ENCODE data around the gene PEPD.

The PEPD gene

DNA sequence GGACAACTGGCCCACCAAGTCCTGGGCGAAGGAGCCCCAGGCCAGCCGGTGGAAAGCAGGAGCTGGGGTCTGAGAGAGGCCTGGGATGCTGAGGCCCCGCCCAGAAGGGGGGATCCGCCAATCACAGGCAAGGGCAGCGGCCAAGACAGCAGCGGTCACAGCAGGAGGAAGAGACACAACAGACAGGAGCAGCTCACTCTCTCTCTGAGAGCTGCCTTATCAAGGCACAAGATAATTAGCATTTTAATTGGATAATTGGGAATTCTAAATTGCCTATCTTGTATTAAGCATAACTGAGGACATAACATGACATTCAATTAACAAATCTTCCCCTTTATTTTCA, 101.8 kb downstream of the PEPD start:
- TF ChIP-seq, protein P1, sequence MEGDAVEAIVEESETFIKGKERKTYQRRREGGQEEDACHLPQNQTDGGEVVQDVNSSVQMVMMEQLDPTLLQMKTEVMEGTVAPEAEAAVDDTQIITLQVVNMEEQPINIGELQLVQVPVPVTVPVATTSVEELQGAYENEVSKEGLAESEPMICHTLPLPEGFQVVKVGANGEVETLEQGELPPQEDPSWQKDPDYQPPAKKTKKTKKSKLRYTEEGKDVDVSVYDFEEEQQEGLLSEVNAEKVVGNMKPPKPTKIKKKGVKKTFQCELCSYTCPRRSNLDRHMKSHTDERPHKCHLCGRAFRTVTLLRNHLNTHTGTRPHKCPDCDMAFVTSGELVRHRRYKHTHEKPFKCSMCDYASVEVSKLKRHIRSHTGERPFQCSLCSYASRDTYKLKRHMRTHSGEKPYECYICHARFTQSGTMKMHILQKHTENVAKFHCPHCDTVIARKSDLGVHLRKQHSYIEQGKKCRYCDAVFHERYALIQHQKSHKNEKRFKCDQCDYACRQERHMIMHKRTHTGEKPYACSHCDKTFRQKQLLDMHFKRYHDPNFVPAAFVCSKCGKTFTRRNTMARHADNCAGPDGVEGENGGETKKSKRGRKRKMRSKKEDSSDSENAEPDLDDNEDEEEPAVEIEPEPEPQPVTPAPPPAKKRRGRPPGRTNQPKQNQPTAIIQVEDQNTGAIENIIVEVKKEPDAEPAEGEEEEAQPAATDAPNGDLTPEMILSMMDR (IDR thresholded peaks at IDR 0.05; ENCODE audit: borderline replicate concordance, insufficient read depth, low read depth, low read length): no peak
- no peak overlapping the region for H3K4me3 ChIP-seq (ENCODE audit: low read depth, low read length)

GRCh38 chr19:33418871-33419787, 102.5 kb downstream of the PEPD start:
- no peak overlapping the region for H3K4me3 ChIP-seq (ENCODE audit: low read depth, low read length)
- TF ChIP-seq, protein P1 (IDR thresholded peaks at IDR 0.05; ENCODE audit: borderline replicate concordance, insufficient read depth, low read depth, low read length): no peak

DNA sequence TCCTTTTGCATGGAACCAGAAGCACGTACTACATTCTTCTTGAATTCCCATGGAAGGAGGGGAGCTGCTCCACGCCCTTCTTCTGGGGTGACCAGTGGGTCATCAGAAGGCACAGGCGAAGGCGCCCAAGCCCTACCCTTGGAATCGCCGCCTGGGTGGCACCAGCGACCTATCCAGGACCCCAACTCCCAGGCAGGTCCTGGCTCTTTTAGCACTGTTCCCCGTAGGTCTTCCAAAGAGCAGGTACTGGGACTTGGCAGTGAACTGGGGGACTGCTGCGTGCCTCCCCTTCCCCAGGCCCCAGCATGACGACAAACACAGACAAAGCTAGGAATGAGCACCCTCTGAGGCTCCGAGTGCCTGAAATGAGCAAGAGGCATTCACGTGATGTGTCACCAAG, 103.1 kb downstream of the PEPD start:
- TF ChIP-seq, protein P1 (IDR thresholded peaks at IDR 0.05; ENCODE audit: borderline replicate concordance, insufficient read depth, low read depth, low read length): no peak
- no peak overlapping the region for H3K4me3 ChIP-seq (ENCODE audit: low read depth, low read length)

GRCh38 chr19:33417751-33418150, 103.8 kb downstream of the PEPD start:
- H3K4me3 ChIP-seq (ENCODE audit: low read depth, low read length): no peak overlapping the region
- TF ChIP-seq, protein P1 (IDR thresholded peaks at IDR 0.05; ENCODE audit: borderline replicate concordance, insufficient read depth, low read depth, low read length): no peak

DNA sequence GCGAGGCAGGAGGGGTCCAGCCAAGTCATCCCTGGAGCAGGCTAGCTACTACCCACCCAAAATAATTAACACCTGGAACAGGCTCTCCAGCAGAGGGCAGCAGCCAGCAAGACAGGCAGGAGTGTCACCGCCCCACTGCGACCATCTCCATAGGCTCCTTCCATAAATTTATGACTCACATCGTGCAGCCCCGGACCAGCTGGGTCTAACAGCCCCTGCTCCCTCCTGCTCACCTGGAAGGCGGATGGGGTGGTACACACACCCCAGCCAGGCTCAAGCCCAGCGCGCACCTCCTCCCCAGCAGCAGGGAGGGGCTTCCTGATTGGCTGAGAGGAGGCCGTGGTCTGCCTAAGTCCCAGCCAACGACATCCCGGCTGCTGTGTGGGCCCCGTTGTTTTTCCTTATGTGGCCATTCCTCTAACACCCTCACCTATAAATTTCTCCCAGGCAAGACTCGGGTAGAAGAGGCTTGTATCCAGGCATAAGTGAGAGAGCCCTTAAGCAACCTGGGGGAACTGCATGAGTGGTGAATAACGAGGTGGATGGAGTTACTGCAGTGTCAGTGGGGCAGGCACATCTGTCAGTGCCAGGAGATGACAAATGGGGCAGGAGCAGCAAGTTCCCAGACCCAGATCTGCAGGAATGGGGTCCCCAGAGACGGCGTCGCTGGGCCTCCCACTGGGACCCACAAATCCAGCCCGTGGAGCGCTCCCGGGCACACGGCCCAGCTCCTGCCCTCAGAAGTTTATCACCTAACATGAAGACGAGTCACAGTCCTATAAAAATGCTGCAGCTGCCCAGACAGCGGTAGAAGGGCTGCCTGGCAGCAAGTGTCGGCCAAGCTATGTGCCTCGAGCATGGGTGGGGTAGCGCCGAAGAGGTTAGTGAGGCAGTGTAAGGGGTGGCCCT, 105.0 kb downstream of the PEPD start:
- no peak overlapping the region for H3K4me3 ChIP-seq (ENCODE audit: low read depth, low read length)

DNA sequence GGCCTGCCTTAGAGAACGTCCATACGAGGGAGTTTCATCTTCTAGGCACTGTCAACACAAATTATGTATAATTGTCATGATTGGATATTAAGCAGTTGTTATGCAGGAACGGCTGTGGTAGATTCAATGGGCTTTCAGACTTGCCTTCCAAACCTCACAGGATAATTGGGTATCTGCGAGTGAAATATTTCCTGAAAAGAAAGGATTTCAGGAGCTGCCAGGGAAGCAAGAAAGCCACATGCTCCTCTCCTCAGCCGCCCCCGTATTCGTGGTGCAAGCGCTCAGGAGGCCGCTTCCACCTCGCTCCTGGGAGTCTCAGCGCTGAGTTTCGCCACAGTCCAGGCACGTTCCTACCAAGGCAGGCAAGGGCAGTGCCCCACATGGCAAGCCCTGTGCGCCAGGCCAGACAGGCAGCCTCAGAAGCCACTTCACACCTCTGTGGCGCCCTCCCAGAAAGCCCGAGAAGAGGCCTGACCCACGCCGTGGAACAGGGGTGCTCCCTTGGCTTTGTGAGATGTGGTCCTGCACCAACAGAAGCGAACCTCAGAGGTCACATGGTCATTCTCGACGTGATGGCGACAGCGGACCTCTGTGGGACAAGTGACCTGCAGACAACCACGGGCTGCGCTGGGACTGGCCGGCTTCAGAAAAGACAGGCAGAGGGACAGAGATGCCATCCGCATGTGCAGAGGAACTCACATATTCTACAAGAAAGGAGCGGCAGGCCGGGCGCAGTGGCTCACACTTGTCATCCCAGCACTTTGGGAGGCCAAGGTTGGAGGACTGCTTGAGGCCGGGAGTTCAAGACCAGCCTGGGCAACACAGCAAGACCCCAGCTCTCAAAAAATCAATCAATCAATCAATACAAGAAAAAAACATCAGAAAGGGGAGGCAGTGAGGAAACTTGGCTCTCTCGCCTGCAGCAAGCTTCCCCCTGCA, 106.7 kb downstream of the PEPD start:
- TF ChIP-seq, protein P1 (IDR thresholded peaks at IDR 0.05; ENCODE audit: borderline replicate concordance, insufficient read depth, low read depth, low read length): no peak
- H3K4me3 ChIP-seq (ENCODE audit: low read depth, low read length): no peak overlapping the region

More for the DNA sequence above, 105.0 kb downstream of the PEPD start:
- TF ChIP-seq, protein P1 (IDR thresholded peaks at IDR 0.05; ENCODE audit: borderline replicate concordance, insufficient read depth, low read depth, low read length): peak; percentile 79

Measured in GM12875 (cell line).